Caco-2 (cell line): ENCODE measurements around the gene ADIG. TPM values are rescaled to one million over a fixed set of nuclear protein-coding genes. Genes with fewer than 3 reads are reported as not detected.
A peak's percentile ranks its signal among the peaks of the same experiment; 100 is the strongest.

Source experiments
- BruUV-seq: library from RNA; stranded (reverse); fragments of 400-500 nt; replicated peaks from 2 replicates; lab custom pipeline; 2021; lab: Mats Ljungman, UMichigan
- CTCF ChIA-PET: fragments of 300-600 bp; sonication (Branson Sonifier 250); formaldehyde crosslinking; loops from one replicate; lab custom pipeline; 2022; ENCODE audit warnings: antibody characterized with exemption; lab: Charles Lee
- POLR2A ChIA-PET: fragments of 300-600 bp; sonication (Branson Sonifier 250); formaldehyde crosslinking; loops from one replicate; lab custom pipeline; 2022; ENCODE audit warnings: antibody characterized with exemption; lab: Charles Lee
- DNase-seq, 2 experiments: peaks; one replicate each; pipeline versions ENCODE4 v3.0.0 to v3.0.0-alpha.2; 2020 to 2022
- H3K27me3 ChIP-seq: replicated peaks from 2 replicates; pipeline ENCODE4 v1.6.0; 2011; ENCODE audit warnings: low read length; ENCODE audit not compliant: control insufficient read depth, insufficient read depth
- H3K36me3 ChIP-seq: 2 replicates; pipeline ENCODE4 v1.5.1; 2011; ENCODE audit warnings: low read length; ENCODE audit not compliant: control insufficient read depth, insufficient read depth
- H3K4me1 ChIP-seq: fragments of 250-450 bp; sonication (Bioruptor Pico); 2 replicates; pipeline ENCODE4 v1.5.1; 2020; ENCODE audit warnings: mild to moderate bottlenecking
- H3K4me3 ChIP-seq: 2 replicates; pipeline ENCODE4 v1.5.1; 2011; ENCODE audit warnings: low read depth, mild to moderate bottlenecking, control low read depth, low read length
- H3K9me3 ChIP-seq: fragments of 250-450 bp; sonication (Bioruptor Pico); 2 replicates; pipeline ENCODE4 v1.5.1; 2020; ENCODE audit warnings: mild to moderate bottlenecking, moderate library complexity
- H3K27ac Mint-ChIP-seq: one replicate; pipeline ENCODE4 v1.8.0; 2022; ENCODE audit warnings: mixed read lengths; ENCODE audit not compliant: unreplicated experiment
- H3K27me3 Mint-ChIP-seq: one replicate; pipeline ENCODE4 v1.8.0; 2022; ENCODE audit warnings: mixed read lengths; ENCODE audit not compliant: insufficient read depth, unreplicated experiment
- H3K36me3 Mint-ChIP-seq: one replicate; pipeline ENCODE4 v1.8.0; 2022; ENCODE audit warnings: mild to moderate bottlenecking, mixed read lengths; ENCODE audit not compliant: insufficient read depth, unreplicated experiment
- H3K4me1 Mint-ChIP-seq: one replicate; pipeline ENCODE4 v1.8.0; 2022; ENCODE audit warnings: low read depth, mixed read lengths; ENCODE audit not compliant: unreplicated experiment
- H3K4me3 Mint-ChIP-seq: one replicate; pipeline ENCODE4 v1.8.0; 2022; ENCODE audit warnings: mild to moderate bottlenecking, moderate library complexity, mixed read lengths; ENCODE audit not compliant: unreplicated experiment
- H3K9me3 Mint-ChIP-seq: one replicate; pipeline ENCODE4 v1.8.0; 2022; ENCODE audit warnings: mixed read lengths; ENCODE audit not compliant: unreplicated experiment
- CTCF ChIP-seq, 2 experiments: fragments of 200-600 bp in 1 of 2; IDR thresholded peaks; 1 replicate in 1 of 2; 2 replicates in 1 of 2; pipeline versions ENCODE4 v1.5.1 to v1.8.0; 2011 to 2022; ENCODE audit warnings: antibody characterized with exemption in 1 of 2, control low read depth in 1 of 2, inconsistent platforms in 1 of 2, low read depth in 1 of 2, low read length in 1 of 2, mild to moderate bottlenecking in 1 of 2, moderate library complexity in 1 of 2; ENCODE audit not compliant: insufficient read depth in 1 of 2, severe bottlenecking in 1 of 2, unreplicated experiment in 1 of 2
- intact Hi-C: fragments of 100-400 bp; cut with micrococcal nuclease; formaldehyde crosslinking; loops from one replicate; pipeline ENCODE4 v1.10.0; 2022; ENCODE audit not compliant: unreplicated experiment
- total RNA-seq: library from RNA; stranded (reverse); gene quantifications from 2 replicates; pipeline ENCODE4 v1.2.3, GENCODE V29; 2022

Gene ADIG
- total RNA-seq, 1 experiment from 2014 or later = not detected

- H3K9me3 ChIP-seq = no peaks in the 10 kb centered on the region
- H3K27ac Mint-ChIP-seq = no peak within 1 kb of the TSS
- TF ChIP-seq CTCF (IDR thresholded peaks at IDR 0.05; ENCODE audit: insufficient read depth in 1 of 2, low read depth in 1 of 2, low read length in 1 of 2, severe bottlenecking in 1 of 2, unreplicated experiment in 1 of 2) = peak; percentile 61 to 80
- H3K27me3 ChIP-seq = no peaks in the 10 kb centered on the region
- no TSS peak for BruUV-seq
- H3K4me3 Mint-ChIP-seq = peak within 1 kb of the TSS; percentile 54
- intact Hi-C loops = loop anchor here (1.0 kb wide), 1 partner anchor 12 kb away; no protein-coding TSS in a partner anchor
- H3K4me1 ChIP-seq = 0 out of 2 replicates have a peak, but pooled peaks cover 8% of the 10 kb centered on the region
- no peaks in the 10 kb centered on the region for H3K36me3 Mint-ChIP-seq
- CTCF ChIA-PET = no interaction called here
- DNase-seq = peak; percentile 84 to 86
- POLR2A ChIA-PET = no interaction called here
- H3K4me1 Mint-ChIP-seq = peaks cover 7% of the 10 kb centered on the region
- peaks cover 36% of the 10 kb centered on the region for H3K27me3 Mint-ChIP-seq
- no peaks in the 10 kb centered on the region for H3K9me3 Mint-ChIP-seq
- peak within 1 kb of the TSS; percentile 32 for H3K4me3 ChIP-seq
- no peaks in the 10 kb centered on the region for H3K36me3 ChIP-seq
These were observed 20.5 kb downstream of the ADIG start, which contains the start of gene ARHGAP40 for GRCh38 chr20:38601216-38602184. Gene ARHGAP40, plus strand, starts transcription at chr20:38601809.

- H3K36me3 ChIP-seq = no peaks in the 10 kb centered on the region
- DNase-seq = no peak
- BruUV-seq = no TSS peak
- Mint-ChIP-seq H3K4me3 (no peak overlapping the region), H3K27me3 (peaks cover 31% of the 10 kb centered on the region), H3K9me3 (no peaks in the 10 kb centered on the region), H3K27ac (no peak overlapping the region), H3K4me1 (peaks cover 7% of the 10 kb centered on the region), H3K36me3 (no peaks in the 10 kb centered on the region)
- H3K4me1 ChIP-seq = 0 out of 2 replicates have a peak, but pooled peaks cover 8% of the 10 kb centered on the region
- H3K4me3 ChIP-seq = no peak overlapping the region
- no peaks in the 10 kb centered on the region for H3K9me3 ChIP-seq
- H3K27me3 ChIP-seq = no peaks in the 10 kb centered on the region
- no peak for TF ChIP-seq CTCF (IDR thresholded peaks at IDR 0.05; ENCODE audit: insufficient read depth in 1 of 2, low read depth in 1 of 2, low read length in 1 of 2, severe bottlenecking in 1 of 2, unreplicated experiment in 1 of 2)
- ChIA-PET CTCF (no interaction called here), POLR2A (no interaction called here)
- intact Hi-C loops = no loop called here
These were observed 21.2 kb downstream of the ADIG start for GRCh38 chr20:38602185-38602581.

- H3K9me3 Mint-ChIP-seq = no peaks in the 10 kb centered on the region
- Histone ChIP-seq H3K36me3 (no peaks in the 10 kb centered on the region), H3K9me3 (no peaks in the 10 kb centered on the region), H3K4me3 (no peak overlapping the region), H3K27me3 (no peaks in the 10 kb centered on the region), H3K4me1 (0 out of 2 replicates have a peak, but pooled peaks cover 8% of the 10 kb centered on the region)
- peaks cover 7% of the 10 kb centered on the region for H3K4me1 Mint-ChIP-seq
- H3K36me3 Mint-ChIP-seq = no peaks in the 10 kb centered on the region
- ChIA-PET CTCF (interaction anchor here (0.6 kb wide), 1 partner anchor 247 kb away, joined by 5 read pairs; no protein-coding TSS in a partner anchor), POLR2A (no interaction called here)
- H3K4me3 Mint-ChIP-seq = no peak overlapping the region
- BruUV-seq = no TSS peak
- DNase-seq = no peak
- H3K27me3 Mint-ChIP-seq = peaks cover 20% of the 10 kb centered on the region
- no peak for TF ChIP-seq CTCF (IDR thresholded peaks at IDR 0.05; ENCODE audit: insufficient read depth in 1 of 2, low read depth in 1 of 2, low read length in 1 of 2, severe bottlenecking in 1 of 2, unreplicated experiment in 1 of 2)
- intact Hi-C loops = no loop called here
- no peak overlapping the region for H3K27ac Mint-ChIP-seq
These were observed 22.3 kb downstream of the ADIG start for GRCh38 chr20:38603286-38603685.
